Activated CD4-positive, alpha-beta T cell treated with anti-CD3 and anti-CD28 coated beads for 48 hours (primary cell): ENCODE measurements around the gene ZAR1L.

ENCODE experiments used
- DNase-seq: peaks from one replicate; pipeline ENCODE4 v3.0.0-alpha.2; 2020

The ZAR1L gene

GRCh38 chr13:32254916-32255723 is 60.0 kb downstream of the ZAR1L start:
- no peak for DNase-seq

- DNase-seq: no peak
These were observed 60.7 kb downstream of the ZAR1L start for GRCh38 chr13:32254416-32254815.

- DNase-seq: no peak
These were observed 61.2 kb downstream of the ZAR1L start for GRCh38 chr13:32253911-32254399.
